RWPE1 (cell line): Measurements from ENCODE around the gene DUS2.

ENCODE experiments used
- CTCF ChIA-PET: fragments of 350-600 bp; sonication (Branson Sonifier 250); formaldehyde crosslinking; extraction: SDS; loops from one replicate; lab custom pipeline; 2021; lab: Yijun Ruan, JAX
- POLR2A ChIA-PET: fragments of 400-600 bp; formaldehyde crosslinking; extraction: SDS; loops from one replicate; lab custom pipeline; 2020; ENCODE audit warnings: antibody characterized with exemption; ENCODE audit not compliant: low non-redundant PET; lab: Yijun Ruan, JAX
- DNase-seq: peaks from one replicate; pipeline ENCODE4 v3.0.0; 2012; ENCODE audit warnings: low spot score
- H3K27ac ChIP-seq: fragments of 450-650 bp; 2 replicates; pipeline ENCODE4 v1.5.1; 2017
- TF ChIP-seq, protein P1 (sequence below): fragments of 450-650 bp; conservative IDR thresholded peaks from 2 replicates; pipeline ENCODE4 v1.5.1; 2017; ENCODE audit warnings: low read depth, mild to moderate bottlenecking

Gene DUS2

DNA sequence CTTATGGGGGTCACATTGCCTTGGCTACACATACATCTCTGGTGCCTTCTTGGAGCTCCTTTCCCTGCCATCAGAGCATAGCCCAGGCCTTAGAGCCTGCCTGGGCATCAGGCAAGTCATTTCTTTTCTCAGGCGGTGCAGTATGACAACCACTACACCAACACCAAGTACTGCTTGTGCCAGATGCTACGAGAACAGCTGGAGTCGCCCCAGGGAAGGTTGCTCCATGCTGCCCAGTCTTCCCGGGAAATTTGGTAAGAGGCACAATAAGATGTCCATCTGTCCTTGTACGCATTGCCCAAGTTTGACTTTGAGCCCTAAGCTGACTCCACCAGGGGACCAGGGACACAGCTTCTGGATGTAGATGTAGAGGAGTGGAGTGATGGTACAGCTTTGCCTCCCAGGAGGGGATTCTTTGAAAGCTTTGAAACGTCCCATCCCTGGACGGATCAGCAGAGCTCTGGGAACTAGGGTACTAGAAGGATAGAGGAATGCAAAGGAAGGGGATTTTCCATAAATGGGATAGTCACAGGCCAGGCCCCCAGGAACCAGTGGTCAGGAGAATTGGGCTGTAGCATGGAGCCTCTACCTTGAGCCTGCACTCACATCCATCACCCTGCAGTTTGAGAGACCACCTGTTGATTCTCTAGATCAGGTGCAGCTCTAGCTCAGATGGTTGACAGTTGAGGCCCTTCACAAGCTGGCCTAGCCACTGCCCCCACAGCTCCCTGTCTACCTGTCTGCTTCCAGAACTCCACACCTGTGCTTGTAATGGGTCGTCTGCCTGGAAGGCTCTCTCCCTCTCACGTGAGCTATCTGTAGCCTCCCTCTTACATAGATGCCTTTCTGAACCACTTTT is 51.0 kb downstream of the DUS2 start:
- ChIA-PET CTCF (interaction anchor here (0.6 to 0.7 kb wide), 2 partner anchors 9 to 52 kb away, joined by 3 read pairs; no protein-coding TSS in a partner anchor), POLR2A (interaction anchor here (0.9 kb wide), 1 partner anchor 10 kb away, joined by 5 read pairs; no protein-coding TSS in a partner anchor)
- no peak for DNase-seq
- H3K27ac ChIP-seq: peak overlapping the region; percentile 88; the same call in 1 of the 2 replicates
- TF ChIP-seq, protein P1, sequence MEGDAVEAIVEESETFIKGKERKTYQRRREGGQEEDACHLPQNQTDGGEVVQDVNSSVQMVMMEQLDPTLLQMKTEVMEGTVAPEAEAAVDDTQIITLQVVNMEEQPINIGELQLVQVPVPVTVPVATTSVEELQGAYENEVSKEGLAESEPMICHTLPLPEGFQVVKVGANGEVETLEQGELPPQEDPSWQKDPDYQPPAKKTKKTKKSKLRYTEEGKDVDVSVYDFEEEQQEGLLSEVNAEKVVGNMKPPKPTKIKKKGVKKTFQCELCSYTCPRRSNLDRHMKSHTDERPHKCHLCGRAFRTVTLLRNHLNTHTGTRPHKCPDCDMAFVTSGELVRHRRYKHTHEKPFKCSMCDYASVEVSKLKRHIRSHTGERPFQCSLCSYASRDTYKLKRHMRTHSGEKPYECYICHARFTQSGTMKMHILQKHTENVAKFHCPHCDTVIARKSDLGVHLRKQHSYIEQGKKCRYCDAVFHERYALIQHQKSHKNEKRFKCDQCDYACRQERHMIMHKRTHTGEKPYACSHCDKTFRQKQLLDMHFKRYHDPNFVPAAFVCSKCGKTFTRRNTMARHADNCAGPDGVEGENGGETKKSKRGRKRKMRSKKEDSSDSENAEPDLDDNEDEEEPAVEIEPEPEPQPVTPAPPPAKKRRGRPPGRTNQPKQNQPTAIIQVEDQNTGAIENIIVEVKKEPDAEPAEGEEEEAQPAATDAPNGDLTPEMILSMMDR: no peak

- CTCF ChIA-PET: interaction anchor here (0.7 kb wide), 1 partner anchor 53 kb away, joined by 3 read pairs; no protein-coding TSS in a partner anchor
- H3K27ac ChIP-seq: no peak overlapping the region
- POLR2A ChIA-PET: no interaction called here
- TF ChIP-seq, protein P1: no peak
- no peak for DNase-seq
Observed at GRCh38 chr16:68074850-68075555, 51.9 kb downstream of the DUS2 start.

GRCh38 chr16:68075980-68076379 is 52.9 kb downstream of the DUS2 start:
- POLR2A ChIA-PET: no interaction called here
- peak overlapping the region; percentile 11; the same call in 1 of the 2 replicates for H3K27ac ChIP-seq

DNA sequence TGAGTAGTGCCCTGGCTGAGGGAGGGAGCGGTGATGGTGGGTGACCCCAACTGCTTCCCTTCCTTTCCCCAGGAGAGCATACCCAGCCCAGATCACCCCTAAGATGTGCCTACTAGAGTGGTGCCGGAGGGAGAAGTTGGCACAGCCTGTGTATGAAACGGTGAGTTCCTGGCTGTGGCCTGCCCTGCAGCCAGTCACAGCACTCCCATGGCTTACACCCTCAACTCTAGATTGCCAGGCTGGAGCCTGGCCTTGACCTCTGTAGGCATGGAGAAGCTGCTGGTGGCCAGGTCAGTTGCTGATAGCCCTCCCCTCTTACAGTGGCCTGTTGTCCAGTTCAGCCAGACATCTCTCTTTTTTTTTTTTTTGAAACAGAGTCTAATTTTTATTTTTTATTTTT is 53.5 kb downstream of the DUS2 start:
- CTCF ChIA-PET: interaction anchor here (0.6 kb wide), 1 partner anchor 25 kb away, joined by 4 read pairs; no protein-coding TSS in a partner anchor

More at GRCh38 chr16:68075980-68076379, 52.9 kb downstream of the DUS2 start:
- TF ChIP-seq, protein P1: no peak
- CTCF ChIA-PET: no interaction called here
- no peak for DNase-seq

DNA sequence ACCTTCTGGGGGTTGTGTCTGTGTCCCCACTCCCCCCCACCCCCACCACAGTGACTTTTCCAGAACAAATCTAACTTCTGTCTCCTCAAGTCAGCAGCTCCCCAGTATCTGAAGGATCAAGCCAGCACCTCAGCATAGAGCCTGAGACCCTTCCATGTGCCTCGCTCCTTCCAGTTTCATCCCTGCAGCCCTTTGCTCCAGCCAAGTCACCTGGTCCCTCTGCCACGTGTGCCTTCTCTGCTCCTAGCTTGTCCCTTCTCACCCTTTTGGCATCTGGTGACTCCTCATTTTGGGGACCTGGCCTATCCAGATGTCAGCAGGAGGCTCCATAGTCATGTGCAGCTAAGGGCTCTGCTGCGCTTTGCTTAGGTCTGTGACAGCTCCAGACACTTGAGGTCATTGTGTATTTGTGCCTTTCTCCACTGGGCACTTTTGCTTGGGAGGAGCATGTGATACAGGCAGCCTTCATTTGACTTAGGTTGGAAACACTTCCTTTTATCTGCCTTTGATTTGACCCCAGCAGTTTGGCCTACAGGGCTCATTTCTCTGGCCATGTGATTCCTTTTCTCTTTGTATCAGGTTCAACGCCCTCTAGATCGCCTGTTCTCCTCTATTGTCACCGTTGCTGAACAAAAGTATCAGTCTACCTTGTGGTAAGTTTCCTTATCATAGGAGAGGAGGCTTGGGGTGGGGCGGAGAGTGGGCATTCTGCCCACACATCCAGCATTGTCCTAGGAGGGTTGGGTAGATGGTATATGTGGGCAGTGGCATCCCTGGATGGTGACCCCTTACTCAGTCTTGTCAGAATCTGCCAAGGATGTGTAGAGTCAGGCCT is 55.0 kb downstream of the DUS2 start:
- TF ChIP-seq, protein P1: no peak
- H3K27ac ChIP-seq: no peak overlapping the region
- ChIA-PET CTCF (no interaction called here), POLR2A (no interaction called here)
- DNase-seq: no peak

More for the DNA sequence above, 53.5 kb downstream of the DUS2 start:
- TF ChIP-seq, protein P1: no peak
- DNase-seq: no peak
- POLR2A ChIA-PET: no interaction called here
- H3K27ac ChIP-seq: peak overlapping the region; percentile 11; the same call in 1 of the 2 replicates
